Prostate gland (tissue), 2 donors: ENCODE measurements around the gene ZBTB43.

Experiments used
- POLR2A ChIP-seq: fragments of 450-650 bp; IDR thresholded peaks from one replicate; pipeline ENCODE4 v1.6.1; 2016; ENCODE audit warnings: antibody characterized with exemption, mild to moderate bottlenecking
- TF ChIP-seq, protein P1 (sequence below), 4 experiments: fragments of 200-600 bp in 2 of 4; fragments of 450-650 bp in 2 of 4; sonication (generic) in 2 of 4; IDR thresholded peaks; 1 replicate in 3 of 4; 2 replicates in 1 of 4; pipeline ENCODE4 v1.5.1; 2016 to 2019; ENCODE audit warnings: antibody characterized with exemption in 4 of 4, mild to moderate bottlenecking in 2 of 4, moderate library complexity in 2 of 4

DNA sequence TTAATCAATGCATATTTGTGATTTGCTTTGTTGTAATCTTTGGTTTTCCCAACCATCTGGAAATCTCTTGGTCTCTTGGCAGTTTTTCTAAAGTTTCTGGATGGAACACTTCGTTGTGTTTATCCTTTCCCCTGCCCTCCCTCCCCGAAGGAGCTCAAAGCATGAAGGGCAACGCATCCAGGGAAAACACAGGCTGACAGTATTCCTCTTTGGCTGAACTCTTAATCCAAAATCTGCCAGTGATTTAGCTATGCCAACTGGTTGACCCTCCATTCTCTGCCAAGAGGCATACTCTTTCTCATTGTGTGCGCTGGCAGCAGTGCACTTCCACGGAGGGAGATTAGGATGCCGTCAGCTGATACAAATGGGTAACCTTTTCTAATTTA lies 76.1 kb downstream of the ZBTB43 start:
- TF ChIP-seq, protein P1, sequence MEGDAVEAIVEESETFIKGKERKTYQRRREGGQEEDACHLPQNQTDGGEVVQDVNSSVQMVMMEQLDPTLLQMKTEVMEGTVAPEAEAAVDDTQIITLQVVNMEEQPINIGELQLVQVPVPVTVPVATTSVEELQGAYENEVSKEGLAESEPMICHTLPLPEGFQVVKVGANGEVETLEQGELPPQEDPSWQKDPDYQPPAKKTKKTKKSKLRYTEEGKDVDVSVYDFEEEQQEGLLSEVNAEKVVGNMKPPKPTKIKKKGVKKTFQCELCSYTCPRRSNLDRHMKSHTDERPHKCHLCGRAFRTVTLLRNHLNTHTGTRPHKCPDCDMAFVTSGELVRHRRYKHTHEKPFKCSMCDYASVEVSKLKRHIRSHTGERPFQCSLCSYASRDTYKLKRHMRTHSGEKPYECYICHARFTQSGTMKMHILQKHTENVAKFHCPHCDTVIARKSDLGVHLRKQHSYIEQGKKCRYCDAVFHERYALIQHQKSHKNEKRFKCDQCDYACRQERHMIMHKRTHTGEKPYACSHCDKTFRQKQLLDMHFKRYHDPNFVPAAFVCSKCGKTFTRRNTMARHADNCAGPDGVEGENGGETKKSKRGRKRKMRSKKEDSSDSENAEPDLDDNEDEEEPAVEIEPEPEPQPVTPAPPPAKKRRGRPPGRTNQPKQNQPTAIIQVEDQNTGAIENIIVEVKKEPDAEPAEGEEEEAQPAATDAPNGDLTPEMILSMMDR (IDR thresholded peaks at IDR 0.05): no peak
- TF ChIP-seq POLR2A: no peak
